GM19468 (cell line): ENCODE data around the gene KRTAP3-1.
"Not testable (repeated sequence)": the region's sequence is repeated elsewhere in the genome, so short reads cannot be mapped to it uniquely, and the experiment has no call there.

Experiments
- ATAC-seq: cut with Tn5 transposase; IDR thresholded peaks from one replicate; pipeline ENCODE4 v1.9.1; 2021; ENCODE audit warnings: mild to moderate bottlenecking, moderate library complexity, moderate number of reproducible peaks; ENCODE audit not compliant: unreplicated experiment; ENCODE audit errors: extremely low read depth

The KRTAP3-1 gene

DNA sequence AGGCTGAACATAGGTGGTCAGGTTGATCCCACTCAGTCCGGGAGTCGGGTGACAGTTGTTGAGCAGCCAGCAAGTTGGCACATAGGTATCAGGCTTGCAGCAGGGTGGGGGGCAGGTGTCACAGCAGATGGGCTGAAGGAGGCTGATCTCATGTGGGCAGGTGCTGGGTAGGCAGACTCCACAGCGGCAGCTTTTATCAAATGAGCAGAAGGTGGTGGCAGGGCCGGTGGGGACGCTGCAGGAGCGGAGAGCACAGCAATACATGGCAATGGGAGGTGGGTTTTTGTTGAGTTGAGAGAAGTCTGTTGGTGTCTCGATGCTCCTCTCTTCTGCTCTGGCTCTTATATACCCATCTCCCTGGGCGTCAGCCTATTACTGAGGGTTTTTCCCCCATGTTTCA lies at the start of gene KRTAP3-1:
Gene KRTAP3-1, minus strand, starts transcription at position 318 of the 400 bp plus-strand sequence. Its CDS starts 54 bp downstream, at position 264.
- no peak for ATAC-seq

DNA sequence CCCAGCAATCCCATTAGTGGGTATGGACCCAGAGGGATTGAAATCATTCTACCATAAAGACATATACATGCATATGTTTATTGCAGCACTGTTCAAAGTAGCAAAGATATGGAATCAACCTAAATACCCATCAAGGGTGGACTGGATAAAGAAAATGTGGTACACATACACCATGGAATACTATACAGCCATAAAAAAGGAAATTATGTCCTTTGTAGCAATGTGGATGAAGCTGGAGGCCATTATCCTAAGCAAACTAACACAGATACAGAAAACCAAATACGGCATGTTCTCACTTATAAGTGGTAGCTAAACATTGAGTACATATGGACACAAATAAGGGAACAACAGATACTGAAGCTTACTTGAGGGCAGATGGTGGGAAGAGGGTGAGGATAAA lies 48.6 kb upstream of the KRTAP3-1 start:
- ATAC-seq, result no peak

DNA sequence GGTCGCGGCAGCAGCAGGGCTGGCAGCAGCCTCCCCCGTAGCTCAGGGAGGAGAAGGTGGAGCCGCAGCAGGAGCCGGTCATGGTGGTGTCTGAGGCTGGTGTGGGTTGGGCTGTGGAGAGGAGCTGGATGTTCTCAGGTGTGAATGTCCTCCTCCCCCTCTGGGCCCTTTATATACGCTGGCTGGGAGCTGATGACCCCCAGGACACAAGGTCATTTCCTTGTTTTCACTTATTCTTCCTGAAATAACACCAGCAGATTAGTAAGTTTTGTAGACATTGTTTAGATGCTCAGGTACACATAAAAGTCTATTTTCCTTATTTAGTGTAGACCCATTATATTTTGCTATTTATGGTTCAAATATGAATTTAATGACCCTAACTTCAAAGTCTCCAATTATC lies 46.2 kb upstream of the KRTAP3-1 start, which contains the start of gene KRTAP2-2:
Gene KRTAP2-2, minus strand, starts transcription at position 101 of the 400 bp plus-strand sequence. Its CDS starts 19 bp downstream, at position 82.
- not testable (repeated sequence) for ATAC-seq

DNA sequence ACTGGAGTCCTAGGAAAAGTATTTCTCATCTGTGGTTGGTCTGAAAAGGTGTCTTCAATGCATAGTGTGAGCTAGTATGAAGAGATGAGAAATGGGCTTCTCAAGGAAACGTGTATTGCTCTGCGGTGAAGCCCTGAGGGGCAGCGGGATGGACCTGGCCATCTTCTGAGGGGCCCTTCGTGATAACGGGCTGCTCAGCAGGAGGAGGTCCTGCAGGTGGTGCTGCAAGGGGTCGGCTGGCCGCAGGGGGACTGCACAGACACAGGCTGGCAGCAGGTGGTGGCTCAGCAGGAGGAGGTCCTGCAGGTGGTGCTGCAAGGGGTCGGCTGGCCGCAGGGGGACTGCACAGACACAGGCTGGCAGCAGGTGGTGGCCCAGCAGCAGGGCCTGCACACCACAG lies 45.6 kb upstream of the KRTAP3-1 start:
- ATAC-seq, result not testable (repeated sequence)

DNA sequence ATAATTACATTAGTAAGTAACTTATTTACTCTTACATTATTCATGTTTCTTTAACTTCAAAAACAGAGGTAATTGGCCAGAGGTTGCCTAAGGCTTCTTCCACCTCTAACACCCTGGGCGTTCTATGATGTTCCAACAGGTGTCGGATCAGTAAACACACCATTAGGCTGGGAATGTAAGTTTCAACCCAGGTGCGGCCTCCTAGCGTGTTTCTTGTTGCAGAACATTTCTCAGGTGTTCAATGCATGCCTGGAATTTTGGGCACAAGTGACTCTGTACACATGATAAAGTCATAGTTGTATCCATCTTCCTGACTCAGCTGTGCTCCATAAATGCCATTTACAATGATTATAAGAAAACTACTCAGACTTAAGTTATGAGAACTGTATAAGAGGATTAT lies 45.1 kb upstream of the KRTAP3-1 start:
- no peak for ATAC-seq

DNA sequence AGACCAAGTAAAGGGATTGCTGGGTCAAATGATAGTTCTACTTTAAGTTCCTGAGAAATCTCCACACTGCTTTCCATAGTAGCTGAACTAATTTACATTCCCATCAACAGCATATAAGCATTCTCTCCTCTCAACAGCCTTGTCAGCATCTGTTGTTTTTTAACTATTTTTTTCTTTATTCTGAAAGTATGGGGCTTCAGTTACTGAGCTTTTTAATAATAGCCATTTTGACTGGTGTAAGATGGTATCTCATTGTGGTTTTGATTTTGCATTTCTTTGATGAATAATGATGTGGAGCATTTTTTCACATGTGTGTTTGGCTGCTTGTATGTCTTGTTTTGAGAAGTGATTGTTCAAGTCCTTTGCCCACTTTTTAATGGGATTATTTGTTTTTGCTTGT lies 43.6 kb upstream of the KRTAP3-1 start:
- ATAC-seq, result no peak

DNA sequence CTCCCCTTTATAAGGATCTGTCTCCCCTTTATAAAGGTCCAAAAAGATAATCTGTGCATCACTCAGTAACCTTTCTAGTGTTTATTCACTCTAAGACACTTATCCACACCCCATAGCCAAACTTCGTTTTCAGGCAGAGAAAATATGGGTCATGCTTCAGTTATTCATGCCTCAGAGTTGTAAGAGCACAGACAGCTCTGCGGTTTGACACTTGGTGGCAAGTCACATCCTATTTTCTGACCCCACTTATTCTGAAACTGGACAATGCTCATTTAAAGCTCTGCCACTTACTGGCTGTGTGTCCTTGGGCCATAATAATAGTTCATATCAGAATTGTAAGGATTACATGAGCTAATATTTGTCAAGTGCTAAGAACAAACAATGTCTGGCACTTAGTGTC lies 40.2 kb upstream of the KRTAP3-1 start:
- no peak for ATAC-seq

DNA sequence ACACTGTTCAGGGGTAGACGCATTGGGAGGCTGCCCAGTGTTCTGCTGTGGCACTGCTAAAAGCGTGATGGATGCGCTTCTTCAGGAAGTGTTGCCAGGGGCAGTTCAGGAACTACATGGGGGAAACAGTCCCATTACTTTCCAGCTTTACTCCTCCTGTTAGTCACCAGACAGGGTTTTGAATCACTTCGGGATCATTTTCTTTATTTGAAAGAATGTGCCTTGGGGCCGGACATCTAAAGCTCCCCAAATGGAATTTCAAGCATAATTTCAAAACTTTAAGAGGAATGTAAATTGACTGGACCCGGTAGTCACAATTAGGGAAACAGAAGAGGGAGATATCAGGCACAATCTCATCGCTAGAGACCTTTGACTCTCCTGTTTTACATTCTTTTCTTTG lies 39.5 kb upstream of the KRTAP3-1 start:
- no peak for ATAC-seq

DNA sequence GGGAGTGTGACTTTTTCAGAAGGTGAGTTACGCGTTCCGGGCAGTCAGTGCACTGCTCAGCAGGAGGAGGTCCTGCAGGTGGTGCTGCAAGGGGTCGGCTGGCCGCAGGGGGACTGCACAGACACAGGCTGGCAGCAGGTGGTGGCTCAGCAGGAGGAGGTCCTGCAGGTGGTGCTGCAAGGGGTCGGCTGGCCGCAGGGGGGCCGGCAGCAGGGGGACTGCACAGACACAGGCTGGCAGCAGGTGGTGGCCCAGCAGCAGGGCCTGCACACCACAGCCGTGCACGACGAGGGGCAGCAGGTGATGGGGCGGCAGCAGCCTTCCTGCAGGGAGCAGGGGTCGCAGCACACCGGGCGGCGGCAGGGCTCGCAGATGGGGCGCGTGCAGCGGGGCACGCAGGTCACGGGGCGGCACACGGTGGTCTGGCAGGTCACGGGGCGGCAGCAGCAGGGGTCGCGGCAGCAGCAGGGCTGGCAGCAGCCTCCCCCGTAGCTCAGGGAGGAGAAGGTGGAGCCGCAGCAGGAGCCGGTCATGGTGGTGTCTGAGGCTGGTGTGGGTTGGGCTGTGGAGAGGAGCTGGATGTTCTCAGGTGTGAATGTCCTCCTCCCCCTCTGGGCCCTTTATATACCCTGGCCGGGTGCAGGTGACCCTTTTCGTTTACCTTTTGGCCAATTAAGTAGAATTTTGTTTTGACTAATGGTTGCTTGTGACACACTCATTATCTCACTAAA lies 38.0 kb upstream of the KRTAP3-1 start, which contains the start of gene KRTAP2-1:
Gene KRTAP2-1, minus strand, starts transcription at position 582 of the 731 bp plus-strand sequence. Its CDS starts 49 bp downstream, at position 533.
- not testable (repeated sequence) for ATAC-seq

DNA sequence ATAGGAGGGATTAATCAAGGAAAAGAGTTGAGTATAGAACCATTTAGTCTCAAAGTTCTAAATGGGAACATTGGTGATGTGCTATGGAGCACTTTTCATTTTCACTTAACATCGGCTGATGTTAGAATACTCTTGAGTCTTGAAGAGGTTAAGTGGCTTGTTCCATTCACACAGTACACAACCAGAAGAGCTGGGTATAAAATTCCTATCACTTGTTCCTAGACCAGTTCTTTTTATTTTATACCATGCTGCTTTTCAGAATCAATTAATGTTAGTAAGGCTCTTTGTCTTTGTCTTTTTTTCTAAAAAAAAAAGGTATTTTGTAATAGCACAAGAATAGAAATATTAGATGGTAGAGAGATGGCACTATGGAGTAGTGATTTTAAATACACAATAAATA lies 34.0 kb upstream of the KRTAP3-1 start:
- ATAC-seq, result no peak

DNA sequence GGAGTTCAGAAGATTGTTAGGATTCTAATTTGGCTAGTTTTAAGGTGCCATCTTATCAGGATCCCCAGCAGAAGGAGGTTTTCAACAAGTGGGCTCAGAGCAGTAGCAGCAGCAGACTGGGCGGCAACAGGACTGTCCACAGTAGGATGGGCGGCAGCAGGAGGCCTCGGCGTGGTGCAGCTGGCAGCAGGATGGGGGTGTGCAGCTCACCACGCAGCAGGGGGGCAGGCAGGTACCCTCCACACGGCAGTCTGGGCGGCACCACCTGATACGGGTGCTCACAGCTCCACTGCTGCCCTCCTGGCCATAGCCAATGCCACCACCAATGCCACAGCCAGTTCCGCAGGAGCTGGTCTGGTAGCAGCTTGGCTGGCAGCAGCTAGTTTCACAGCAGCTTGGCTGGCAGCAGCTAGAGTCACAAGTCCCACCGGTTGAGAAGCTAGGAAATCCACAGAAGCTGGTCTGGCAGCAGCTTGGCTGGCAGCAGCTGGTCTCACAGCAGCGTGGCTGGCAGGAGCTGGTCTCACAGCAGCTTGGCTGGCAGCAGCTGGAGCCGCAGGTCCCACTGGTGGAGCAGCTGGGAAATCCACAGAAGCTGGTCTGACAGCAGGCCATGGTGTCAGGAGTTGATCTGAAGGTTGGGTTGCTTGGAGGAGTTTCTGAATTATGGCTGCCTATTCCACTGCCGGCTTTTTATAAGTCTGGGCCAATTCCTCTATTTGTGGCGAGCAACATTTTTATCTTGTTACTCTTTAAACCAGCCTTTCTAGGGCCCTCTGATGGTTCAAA lies 32.0 kb upstream of the KRTAP3-1 start, which contains the start of gene KRTAP1-1:
Gene KRTAP1-1, minus strand, starts transcription at position 668 of the 789 bp plus-strand sequence. Its CDS starts 53 bp downstream, at position 615.
- ATAC-seq, result not testable (repeated sequence)

DNA sequence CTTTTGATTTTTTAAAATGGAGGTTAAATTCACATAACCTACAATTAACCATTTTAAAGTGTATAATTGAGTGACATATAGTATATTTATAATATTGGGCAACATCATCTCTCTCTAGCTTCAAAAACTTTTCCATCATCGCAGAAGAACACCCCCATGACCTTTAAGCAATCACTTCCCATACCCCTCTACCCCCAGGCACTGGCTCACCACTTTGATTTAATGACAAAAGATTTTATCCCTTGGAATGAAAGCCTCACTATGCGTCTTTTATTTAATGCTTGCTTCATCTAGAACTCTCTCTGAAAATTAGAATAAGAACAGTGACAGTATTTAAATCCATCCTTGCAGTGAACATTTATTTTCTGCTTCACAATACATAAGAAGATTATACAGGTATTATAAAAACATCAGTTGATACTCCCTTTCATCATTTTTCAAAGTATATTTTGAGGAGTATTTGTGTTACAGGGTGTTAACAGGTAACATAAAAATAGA lies 29.0 kb upstream of the KRTAP3-1 start:
- ATAC-seq, result no peak

DNA sequence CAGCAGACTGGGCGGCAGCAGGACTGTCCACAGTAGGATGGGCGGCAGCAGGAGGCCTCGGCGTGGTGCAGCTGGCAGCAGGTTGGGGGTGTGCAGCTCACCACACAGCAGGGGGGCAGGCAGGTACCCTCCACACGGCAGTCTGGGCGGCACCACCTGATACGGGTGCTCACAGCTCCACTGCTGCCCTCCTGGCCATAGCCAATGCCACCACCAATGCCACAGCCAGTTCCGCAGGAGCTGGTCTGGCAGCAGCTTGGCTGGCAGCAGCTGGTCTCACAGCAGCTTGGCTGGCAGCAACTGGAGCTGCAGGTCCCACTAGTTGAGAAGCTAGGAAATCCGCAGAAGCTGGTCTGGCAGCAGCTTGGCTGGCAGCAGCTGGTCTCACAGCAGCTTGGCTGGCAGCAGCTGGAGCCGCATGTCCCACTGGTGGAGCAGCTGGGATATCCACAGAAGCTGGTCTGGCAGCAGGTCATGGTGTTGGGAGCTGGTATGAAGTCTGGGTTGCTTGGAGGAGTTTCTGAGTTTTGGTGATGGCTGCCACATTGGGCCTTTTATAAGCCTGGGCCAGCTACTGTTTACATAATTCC lies 25.5 kb upstream of the KRTAP3-1 start, which contains the start of gene KRTAP1-3:
Gene KRTAP1-3, minus strand, starts transcription at position 529 of the 590 bp plus-strand sequence. Its CDS starts 53 bp downstream, at position 476.
- not testable (repeated sequence) for ATAC-seq

DNA sequence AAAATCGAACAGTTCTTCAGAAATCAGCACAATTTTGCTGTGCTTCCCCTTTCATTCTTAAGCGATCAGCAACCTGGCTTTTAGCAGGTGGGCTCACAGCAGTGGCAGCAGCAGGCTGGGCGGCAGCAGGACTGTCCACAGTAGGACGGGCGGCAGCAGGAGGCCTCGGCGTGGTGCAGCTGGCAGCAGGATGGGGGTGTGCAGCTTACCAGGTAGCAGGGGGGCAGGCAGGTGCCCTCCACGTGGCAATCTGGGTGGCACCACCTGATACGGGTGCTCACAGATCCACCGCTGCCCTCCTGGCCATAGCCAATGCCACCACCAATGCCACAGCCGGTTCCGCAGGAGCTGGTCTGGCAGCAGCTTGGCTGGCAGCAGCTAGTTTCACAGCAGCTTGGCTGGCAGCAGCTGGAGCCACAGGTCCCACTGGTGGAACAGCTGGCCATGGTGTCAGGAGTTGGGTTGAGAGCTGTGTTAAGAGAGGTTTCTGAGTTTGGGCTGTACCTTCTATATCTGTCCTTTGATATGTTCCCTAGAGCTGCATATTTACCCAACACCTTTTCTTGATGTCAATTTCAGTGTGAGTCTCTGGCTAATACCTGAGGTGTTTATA lies 20.8 kb upstream of the KRTAP3-1 start, which contains the start of gene KRTAP1-4:
Gene KRTAP1-4, minus strand, starts transcription at position 563 of the 613 bp plus-strand sequence. Its CDS starts 117 bp downstream, at position 446.
- ATAC-seq, result no peak

DNA sequence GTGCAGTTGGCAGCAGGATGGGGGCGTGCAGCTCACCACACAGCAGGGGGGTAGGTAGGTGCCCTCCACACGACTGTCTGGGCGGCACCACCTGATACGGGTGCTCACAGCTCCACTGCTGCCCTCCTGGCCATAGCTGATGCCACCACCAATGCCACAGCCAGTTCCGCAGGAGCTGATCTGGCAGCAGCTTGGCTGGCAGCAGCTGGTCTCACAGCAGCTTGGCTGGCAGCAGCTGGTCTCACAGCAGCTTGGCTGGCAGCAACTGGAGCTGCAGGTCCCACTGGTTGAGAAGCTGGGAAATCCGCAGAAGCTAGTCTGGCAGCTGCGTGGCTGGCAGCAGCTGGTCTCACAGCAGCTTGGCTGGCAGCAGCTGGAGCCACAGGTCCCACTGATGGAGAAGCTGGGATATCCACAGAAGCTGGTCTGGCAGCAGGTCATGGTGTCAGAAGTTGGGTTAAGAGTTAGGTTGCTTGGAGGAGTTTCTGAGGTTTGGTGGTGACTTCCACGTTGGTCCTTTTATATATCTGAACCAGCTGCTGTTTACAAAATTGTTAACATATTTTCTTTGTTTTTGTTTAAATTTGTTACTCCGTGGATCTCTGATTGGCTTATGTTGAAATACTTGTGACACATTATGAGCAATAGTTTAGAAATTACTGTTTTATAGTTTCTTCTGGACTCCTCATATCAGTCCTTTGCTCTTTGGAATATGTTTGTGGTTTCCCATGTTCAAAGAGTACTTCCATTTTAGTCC lies 18.0 kb upstream of the KRTAP3-1 start, which contains the start of gene KRTAP1-5:
Gene KRTAP1-5, minus strand, starts transcription at position 494 of the 757 bp plus-strand sequence. Its CDS starts 53 bp downstream, at position 441.
- no peak for ATAC-seq

DNA sequence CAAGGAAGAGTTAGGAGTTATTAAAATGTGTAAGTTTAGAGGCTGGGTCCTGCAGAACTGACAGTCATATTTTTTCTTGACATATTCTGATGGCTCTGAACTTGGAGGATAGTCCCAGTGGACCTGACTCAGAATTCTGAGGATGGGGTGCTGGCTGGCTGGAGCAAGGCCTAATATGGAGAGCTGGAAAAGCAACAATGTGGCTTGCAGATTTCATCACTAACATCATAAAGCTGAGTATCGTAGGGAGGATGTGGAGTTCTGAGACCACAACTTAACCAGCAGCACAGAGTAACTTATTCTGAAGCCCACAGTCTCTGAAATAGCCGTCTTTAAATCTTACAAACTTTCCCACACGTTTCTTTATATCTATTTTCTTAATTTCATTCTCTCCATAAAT lies 15.8 kb upstream of the KRTAP3-1 start:
- ATAC-seq, result no peak

DNA sequence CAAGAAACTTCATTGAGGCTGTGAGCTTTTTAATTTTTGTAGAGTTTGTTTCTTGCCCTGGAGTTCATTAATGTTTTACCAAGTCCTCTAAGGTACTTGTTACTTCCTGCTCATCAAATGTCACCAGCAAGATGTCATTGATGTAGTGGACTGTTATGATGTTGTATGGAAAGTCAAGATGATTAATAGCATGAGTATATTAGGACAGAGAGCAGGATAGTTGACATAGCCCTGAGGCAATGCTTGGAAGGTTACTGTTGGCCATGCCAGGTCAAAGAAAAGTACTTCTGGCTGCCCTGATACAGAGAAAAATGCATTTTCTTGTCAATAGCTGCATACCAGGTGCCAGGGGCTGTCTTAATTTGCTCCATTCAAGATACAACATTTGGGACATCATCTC lies 11.4 kb upstream of the KRTAP3-1 start:
- no peak for ATAC-seq

DNA sequence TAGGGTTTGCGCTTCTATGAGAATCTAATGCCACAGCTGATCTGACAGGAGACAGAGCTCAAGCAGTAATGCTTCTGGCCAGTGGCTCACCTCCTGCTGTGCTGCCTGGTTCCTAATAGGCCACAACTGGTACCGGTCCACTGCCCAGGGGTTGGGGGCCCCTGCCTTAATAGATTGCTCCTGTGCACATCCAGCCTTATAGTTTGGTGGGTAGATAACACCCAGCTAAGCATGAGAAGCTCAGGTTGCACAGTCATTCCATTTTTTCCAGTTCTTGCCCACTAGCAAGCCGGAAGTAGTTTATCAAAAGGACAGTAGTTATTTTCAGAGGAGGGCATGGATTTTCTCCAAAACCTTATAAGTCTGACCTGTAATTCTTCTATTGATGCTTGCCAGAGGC lies 10.5 kb upstream of the KRTAP3-1 start:
- ATAC-seq, result no peak

DNA sequence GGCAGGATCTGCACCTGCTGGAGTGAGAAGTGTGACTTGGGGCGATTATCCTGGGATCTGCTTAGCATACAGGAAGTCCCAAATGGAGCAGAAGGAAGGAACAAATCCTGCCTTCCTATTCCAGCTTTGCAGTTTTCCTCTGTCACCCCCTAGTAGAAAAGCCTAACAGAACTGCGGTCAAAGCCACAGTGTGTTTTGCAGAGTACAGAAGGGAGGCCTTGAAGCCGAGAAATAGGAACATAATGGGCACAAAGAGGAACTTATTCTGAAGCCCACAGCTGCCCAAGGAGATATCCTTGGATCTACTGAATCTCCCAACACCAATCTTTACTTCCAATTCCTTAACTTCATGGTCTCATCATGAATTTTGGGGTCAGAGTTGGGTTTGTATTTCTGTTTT lies 9.6 kb upstream of the KRTAP3-1 start:
- ATAC-seq, result no peak
